ENCODE measurements around the gene KRTAP2-1. TPM values are rescaled to one million over a fixed set of nuclear protein-coding genes. Genes with fewer than 3 reads are reported as not detected.
"Not testable (repeated sequence)": the region's sequence is repeated elsewhere in the genome, so short reads cannot be mapped to it uniquely, and the experiment has no call there.

KRTAP2-1 gene
- total RNA-seq, 4 donors from 2014 or later = not detected

DNA sequence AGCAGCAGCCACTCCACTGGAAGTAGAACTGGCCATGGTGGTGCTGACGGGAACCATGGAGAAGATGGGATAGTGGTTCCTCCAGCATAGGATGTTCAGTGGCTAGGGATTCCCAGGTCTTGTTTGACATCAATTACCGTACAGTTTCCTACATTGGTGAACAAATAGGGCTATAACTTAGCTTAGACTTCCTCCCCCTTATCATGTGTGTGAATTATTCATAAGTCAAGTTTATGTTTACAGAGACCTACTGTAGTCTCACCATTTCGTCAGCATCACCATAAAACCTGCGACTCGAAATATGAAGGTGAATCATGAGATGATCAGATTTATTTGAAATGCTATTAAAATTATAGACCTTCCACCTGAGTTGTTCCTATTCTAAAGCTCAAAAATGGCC is 11.6 kb upstream of the KRTAP2-1 start:
- Histone ChIP-seq H3K27me3 (no peaks in the 10 kb centered on the region), H3K4me3 (no peak overlapping the region), H3K36me3 (no peaks in the 10 kb centered on the region), H3K9me3 (no peaks in the 10 kb centered on the region), H3K27ac (no peak overlapping the region), H3K4me1 (peaks cover 0 to 8% of the 10 kb centered on the region in 2 donors)
- intact Hi-C loops (cut with DNase I; ENCODE audit: low total_unique reads) = no loop called here
- no peak for DNase-seq
- TF ChIP-seq POLR2A (IDR thresholded peaks at IDR 0.05) (no peak), CTCF (IDR thresholded peaks at IDR 0.05) (no peak)

DNA sequence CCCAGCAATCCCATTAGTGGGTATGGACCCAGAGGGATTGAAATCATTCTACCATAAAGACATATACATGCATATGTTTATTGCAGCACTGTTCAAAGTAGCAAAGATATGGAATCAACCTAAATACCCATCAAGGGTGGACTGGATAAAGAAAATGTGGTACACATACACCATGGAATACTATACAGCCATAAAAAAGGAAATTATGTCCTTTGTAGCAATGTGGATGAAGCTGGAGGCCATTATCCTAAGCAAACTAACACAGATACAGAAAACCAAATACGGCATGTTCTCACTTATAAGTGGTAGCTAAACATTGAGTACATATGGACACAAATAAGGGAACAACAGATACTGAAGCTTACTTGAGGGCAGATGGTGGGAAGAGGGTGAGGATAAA is 10.4 kb upstream of the KRTAP2-1 start:
- Histone ChIP-seq H3K27ac (no peak overlapping the region), H3K27me3 (no peaks in the 10 kb centered on the region), H3K9me3 (no peaks in the 10 kb centered on the region), H3K4me1 (peaks cover 0 to 7% of the 10 kb centered on the region in 2 donors), H3K36me3 (no peaks in the 10 kb centered on the region), H3K4me3 (no peak overlapping the region)
- intact Hi-C loops (cut with DNase I; ENCODE audit: low total_unique reads) = no loop called here
- TF ChIP-seq POLR2A (IDR thresholded peaks at IDR 0.05) (no peak), CTCF (IDR thresholded peaks at IDR 0.05) (no peak)
- no peak for DNase-seq

- H3K9me3 ChIP-seq; intact Hi-C loops (cut with DNase I; ENCODE audit: low total_unique reads); H3K4me1 ChIP-seq; H3K27me3 ChIP-seq; DNase-seq; H3K27ac ChIP-seq; H3K4me3 ChIP-seq; H3K36me3 ChIP-seq: not testable (repeated sequence)
Measured at GRCh38 chr17:41055130-41055529, 8.0 kb upstream of the KRTAP2-1 start, which contains the start of gene KRTAP2-2. TSS of gene KRTAP2-2 (minus strand) at chr17:41055230. CDS start at chr17:41055211, 19 bp downstream.

GRCh38 chr17:41054556-41054955 is 7.4 kb upstream of the KRTAP2-1 start:
- DNase-seq; H3K4me1 ChIP-seq; H3K36me3 ChIP-seq; H3K27ac ChIP-seq; H3K27me3 ChIP-seq; H3K9me3 ChIP-seq; H3K4me3 ChIP-seq; intact Hi-C loops (cut with DNase I; ENCODE audit: low total_unique reads): not testable (repeated sequence)

DNA sequence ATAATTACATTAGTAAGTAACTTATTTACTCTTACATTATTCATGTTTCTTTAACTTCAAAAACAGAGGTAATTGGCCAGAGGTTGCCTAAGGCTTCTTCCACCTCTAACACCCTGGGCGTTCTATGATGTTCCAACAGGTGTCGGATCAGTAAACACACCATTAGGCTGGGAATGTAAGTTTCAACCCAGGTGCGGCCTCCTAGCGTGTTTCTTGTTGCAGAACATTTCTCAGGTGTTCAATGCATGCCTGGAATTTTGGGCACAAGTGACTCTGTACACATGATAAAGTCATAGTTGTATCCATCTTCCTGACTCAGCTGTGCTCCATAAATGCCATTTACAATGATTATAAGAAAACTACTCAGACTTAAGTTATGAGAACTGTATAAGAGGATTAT is 6.9 kb upstream of the KRTAP2-1 start:
- no peak for TF ChIP-seq POLR2A (IDR thresholded peaks at IDR 0.05)
- no peak for TF ChIP-seq CTCF (IDR thresholded peaks at IDR 0.05)
- Histone ChIP-seq H3K36me3 (no peaks in the 10 kb centered on the region), H3K4me1 (no peaks in the 10 kb centered on the region), H3K27ac (no peak overlapping the region), H3K9me3 (no peaks in the 10 kb centered on the region), H3K27me3 (no peaks in the 10 kb centered on the region), H3K4me3 (no peak overlapping the region)
- no peak for DNase-seq
- intact Hi-C loops (cut with DNase I; ENCODE audit: low total_unique reads) = no loop called here

DNA sequence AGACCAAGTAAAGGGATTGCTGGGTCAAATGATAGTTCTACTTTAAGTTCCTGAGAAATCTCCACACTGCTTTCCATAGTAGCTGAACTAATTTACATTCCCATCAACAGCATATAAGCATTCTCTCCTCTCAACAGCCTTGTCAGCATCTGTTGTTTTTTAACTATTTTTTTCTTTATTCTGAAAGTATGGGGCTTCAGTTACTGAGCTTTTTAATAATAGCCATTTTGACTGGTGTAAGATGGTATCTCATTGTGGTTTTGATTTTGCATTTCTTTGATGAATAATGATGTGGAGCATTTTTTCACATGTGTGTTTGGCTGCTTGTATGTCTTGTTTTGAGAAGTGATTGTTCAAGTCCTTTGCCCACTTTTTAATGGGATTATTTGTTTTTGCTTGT is 5.5 kb upstream of the KRTAP2-1 start:
- Histone ChIP-seq H3K36me3 (no peaks in the 10 kb centered on the region), H3K4me3 (no peak overlapping the region), H3K4me1 (no peaks in the 10 kb centered on the region), H3K27ac (no peak overlapping the region), H3K9me3 (no peaks in the 10 kb centered on the region), H3K27me3 (no peaks in the 10 kb centered on the region)
- intact Hi-C loops (cut with DNase I; ENCODE audit: low total_unique reads) = no loop called here
- DNase-seq = no peak
- no peak for TF ChIP-seq POLR2A (IDR thresholded peaks at IDR 0.05)
- TF ChIP-seq CTCF (IDR thresholded peaks at IDR 0.05) = no peak
